Stomach (tissue), 9 donors: ENCODE measurements around the gene FBXW12. TPM values are rescaled to one million over a fixed set of nuclear protein-coding genes. Genes with fewer than 3 reads are reported as not detected.

Experiments used
- DNase-seq, 2 donors: peaks; one replicate each; pipeline versions ENCODE4 v3.0.0 to v3.0.0-alpha.2; 2013 to 2019
- H3K27ac ChIP-seq, 5 donors: fragments of 200-600 bp in 4 of 5; sonication (generic) in 4 of 5; one replicate each; pipeline ENCODE4 v1.5.1; 2013 to 2019; ENCODE audit warnings: mild to moderate bottlenecking in 1 of 5, moderate library complexity in 1 of 5
- H3K27me3 ChIP-seq, 3 donors: fragments of 200-600 bp; sonication (generic); one replicate each; pipeline ENCODE4 v1.5.1; 2017 to 2019; ENCODE audit warnings: mixed run types in 1 of 3
- H3K36me3 ChIP-seq, 4 donors: fragments of 200-600 bp; sonication (generic); 1 replicate in 3 of 4; 2 replicates in 1 of 4; pipeline ENCODE4 v1.5.1; 2016 to 2019
- H3K4me1 ChIP-seq, 4 donors: fragments of 200-600 bp; sonication (generic); one replicate each; pipeline ENCODE4 v1.5.1; 2016 to 2019
- H3K4me3 ChIP-seq, 4 donors: fragments of 200-600 bp; sonication (generic) in 3 of 4; one replicate each; pipeline ENCODE4 v1.5.1; 2016 to 2019; ENCODE audit warnings: mild to moderate bottlenecking in 1 of 4
- H3K9me3 ChIP-seq, 4 donors: fragments of 200-600 bp; sonication (generic); one replicate each; pipeline ENCODE4 v1.5.1; 2016 to 2019
- CTCF ChIP-seq, 7 experiments: fragments of 450-650 bp in 4 of 7; fragments of 200-600 bp in 3 of 7; sonication (generic) in 3 of 7; IDR thresholded peaks; one replicate each; pipeline ENCODE4 v1.5.1; 2016 to 2019; ENCODE audit warnings: antibody characterized with exemption in 7 of 7, control low read depth in 2 of 7, mild to moderate bottlenecking in 1 of 7
- EP300 ChIP-seq: sonication (generic); formaldehyde crosslinking; IDR thresholded peaks from one replicate; pipeline ENCODE4 v1.6.1; 2017; ENCODE audit warnings: antibody characterized with exemption
- POLR2A ChIP-seq, 4 donors: fragments of 450-650 bp; IDR thresholded peaks; one replicate each; pipeline ENCODE4 v1.6.1; 2016; ENCODE audit warnings: antibody characterized with exemption in 4 of 4, control low read depth in 2 of 4, mild to moderate bottlenecking in 1 of 4, moderate library complexity in 1 of 4
- POLR2AphosphoS5 ChIP-seq, 3 donors: sonication (generic); formaldehyde crosslinking; IDR thresholded peaks; one replicate each; pipeline ENCODE4 v1.6.1; 2016; ENCODE audit warnings: antibody characterized with exemption in 3 of 3
- WGBS, 5 donors: extraction: QIAGEN DNeasy Blood & Tissue Kit in 3 of 5; methylation state at CpG; one replicate each; pipeline versions ENCODE4 v1.1.5 to v1.1.7; 2013 to 2018; 5-methylcytosine and 5-hydroxymethylcytosine counted together
- intact Hi-C: fragments of 100-400 bp; cut with DNase I; formaldehyde crosslinking; loops from one replicate; pipeline ENCODE4 v1.15.1; 2023; ENCODE audit warnings: low total_unique reads
- polyA plus RNA-seq, 3 donors: library from polyadenylated mRNA; stranded (reverse); fragments of 200-250 nt; gene quantifications; one replicate each; pipeline ENCODE4 v1.2.3, GENCODE V29; 2013
- total RNA-seq, 5 donors: library from RNA; depleted of rRNA; stranded (reverse); fragments of >200 nt; gene quantifications; one replicate each; pipeline versions ENCODE4 v1.1.0 to v1.2.3, GENCODE V29; 2014 to 2016
- donor health status: healthy with polysubstance abuse.
- donor health status: Bipolar disorder and iron deficiency.
- donor health status: healthy.

Gene FBXW12
- total and polyA plus RNA-seq, 8 donors, result not detected

- Histone ChIP-seq H3K4me3 (no peak overlapping the region), H3K4me1 (peaks cover 4 to 16% (median 8%) of the 10 kb centered on the region in 4 donors), H3K36me3 (peaks cover 59 to 100% (median 93%) of the 10 kb centered on the region in 4 donors), H3K9me3 (no peaks in the 10 kb centered on the region), H3K27me3 (no peaks in the 10 kb centered on the region), H3K27ac (no peak overlapping the region)
- intact Hi-C loops, result loop anchor here (10.0 kb wide), 1 partner anchor 143 kb away; no protein-coding TSS in a partner anchor
- TF ChIP-seq POLR2A (IDR thresholded peaks at IDR 0.05) (no peak), CTCF (IDR thresholded peaks at IDR 0.05) (no peak)
- DNase-seq, result no peak
- WGBS, 5 donors, result 91 to 96% (median 91%) methylated on average over 14 of the region's 14 CpGs
Observed at GRCh38 chr3:48417529-48418108, 45.6 kb downstream of the FBXW12 start.

GRCh38 chr3:48418140-48418539 lies 46.1 kb downstream of the FBXW12 start:
- Histone ChIP-seq H3K27ac (no peak overlapping the region), H3K4me1 (peaks cover 6 to 21% (median 12%) of the 10 kb centered on the region in 4 donors), H3K9me3 (no peaks in the 10 kb centered on the region), H3K36me3 (peaks cover 53 to 100% (median 91%) of the 10 kb centered on the region in 4 donors), H3K4me3 (no peak overlapping the region), H3K27me3 (no peaks in the 10 kb centered on the region)
- 84 to 94% (median 91%) methylated on average over 14 to 17 of the region's 17 CpGs for WGBS, 5 donors
- DNase-seq, result no peak
- TF ChIP-seq EP300, result no peak
- TF ChIP-seq CTCF (IDR thresholded peaks at IDR 0.05), result no peak
- TF ChIP-seq POLR2AphosphoS5 (IDR thresholded peaks at IDR 0.05), result no peak
- no peak for TF ChIP-seq POLR2A (IDR thresholded peaks at IDR 0.05)
- intact Hi-C loops, result loop anchor here (10.0 kb wide), 1 partner anchor 143 kb away; no protein-coding TSS in a partner anchor

GRCh38 chr3:48418651-48419050 lies 46.6 kb downstream of the FBXW12 start:
- Histone ChIP-seq H3K9me3 (no peaks in the 10 kb centered on the region), H3K27ac (no peak overlapping the region), H3K4me1 (peaks cover 9 to 26% (median 14%) of the 10 kb centered on the region in 4 donors), H3K36me3 (peaks cover 50 to 100% (median 91%) of the 10 kb centered on the region in 4 donors), H3K4me3 (no peak overlapping the region), H3K27me3 (no peaks in the 10 kb centered on the region)
- no peak for TF ChIP-seq EP300
- TF ChIP-seq CTCF (IDR thresholded peaks at IDR 0.05), result no peak
- no peak for TF ChIP-seq POLR2AphosphoS5 (IDR thresholded peaks at IDR 0.05)
- TF ChIP-seq POLR2A (IDR thresholded peaks at IDR 0.05), result no peak
- DNase-seq, result no peak
- 78 to 92% (median 83%) methylated on average over 6 to 9 of the region's 9 CpGs for WGBS, 5 donors
- intact Hi-C loops, result loop anchor here (10.0 kb wide), 1 partner anchor 144 kb away; no protein-coding TSS in a partner anchor

- intact Hi-C loops, result loop anchor here (10.0 kb wide), 1 partner anchor 144 kb away; no protein-coding TSS in a partner anchor
- no peak for TF ChIP-seq POLR2AphosphoS5 (IDR thresholded peaks at IDR 0.05)
- TF ChIP-seq POLR2A (IDR thresholded peaks at IDR 0.05), result no peak
- no peak for TF ChIP-seq EP300
- TF ChIP-seq CTCF (IDR thresholded peaks at IDR 0.05), result no peak
- no peak overlapping the region for H3K4me3 ChIP-seq
- no peaks in the 10 kb centered on the region for H3K27me3 ChIP-seq
- peaks cover 9 to 29% (median 17%) of the 10 kb centered on the region in 4 donors for H3K4me1 ChIP-seq
- no peak overlapping the region for H3K27ac ChIP-seq
- peaks cover 45 to 100% (median 91%) of the 10 kb centered on the region in 4 donors for H3K36me3 ChIP-seq
- no peaks in the 10 kb centered on the region for H3K9me3 ChIP-seq
- 79 to 98% (median 91%) methylated on average over 7 to 9 of the region's 9 CpGs for WGBS, 5 donors
- no peak for DNase-seq
Observed at GRCh38 chr3:48419149-48419548, 47.1 kb downstream of the FBXW12 start.
